ENCODE results near the gene ATP13A3. TPM values are rescaled to one million over a fixed set of nuclear protein-coding genes. Genes with fewer than 3 reads are reported as not detected.

Gene ATP13A3
- total RNA-seq, 1 donor from 2014 or later, result 80.2 TPM

Other genes with a start within 250 kb of the ATP13A3 start
- not detected in 2 replicates for gene CPN2, start 135.7 kb downstream of the ATP13A3 start, total RNA-seq
- gene LRRC15, start 117.3 kb downstream of the ATP13A3 start, total RNA-seq, result not detected in 2 replicates
- 1.9 TPM in 2 replicates for gene GP5, start 87.7 kb downstream of the ATP13A3 start, total RNA-seq
- 1.6 and 2.3 TPM in 2 replicates for gene TMEM44, start 146.4 kb upstream of the ATP13A3 start, total RNA-seq
- 47.6 and 49.4 TPM in 2 replicates for gene LSG1, start 185.2 kb upstream of the ATP13A3 start, total RNA-seq
- gene FAM43A, start 198.9 kb upstream of the ATP13A3 start, total RNA-seq, result 2.9 and 3.3 TPM in 2 replicates

All from T-helper 1 cell treated with Interleukin-12 subunit alpha and Interleukin-12 subunit beta and Interleukin-4 antibody, amounts not matched to agents 30 ng/mL and 1 ng/mL, for 36 hours (primary cell).